ENCODE measurements around the gene P4HA3.

GRCh38 chr11:74257959-74258553 is 53.4 kb downstream of the P4HA3 start:
- TF ChIP-seq CTCF (IDR thresholded peaks at IDR 0.05; ENCODE audit: insufficient read depth, low read length, poor library complexity, severe bottlenecking), result no peak
- no peak for TF ChIP-seq EZH2phosphoT487 (conservative IDR thresholded peaks at IDR 0.05; ENCODE audit: low read length)
